GM12878 (cell line): Measurements from ENCODE around the gene PIP5K1A. TPM values are rescaled to one million over a fixed set of nuclear protein-coding genes. Genes with fewer than 3 reads are reported as not detected.

Source experiments
- ATF2 ChIP-seq: IDR thresholded peaks from 2 replicates; pipeline ENCODE4 v1.6.1; 2012; ENCODE audit warnings: low read length, inconsistent platforms
- ATF3 ChIP-seq: IDR thresholded peaks from 2 replicates; pipeline ENCODE4 v1.6.1; 2011; ENCODE audit warnings: low read depth, mild to moderate bottlenecking, low read length, moderate library complexity, borderline replicate concordance; ENCODE audit errors: extremely low read depth
- BACH1 ChIP-seq: fragments of 450-650 bp; IDR thresholded peaks from 2 replicates; pipeline ENCODE4 v1.6.1; 2017; ENCODE audit warnings: mild to moderate bottlenecking, borderline replicate concordance
- CHD1 ChIP-seq: IDR thresholded peaks from 2 replicates; pipeline ENCODE4 v1.6.1; 2012; ENCODE audit warnings: low read depth, low read length, improper control_type of control experiment
- DPF2 ChIP-seq: fragments of 450-650 bp; IDR thresholded peaks from 2 replicates; pipeline ENCODE4 v1.6.1; 2017; ENCODE audit warnings: mild to moderate bottlenecking
- EGR1 ChIP-seq, 2 experiments: IDR thresholded peaks; 1 replicate in 1 of 2; 2 replicates in 1 of 2; pipeline ENCODE4 v1.6.1; 2011 to 2012; ENCODE audit warnings: low read depth in 2 of 2, low read length in 2 of 2, borderline replicate concordance in 1 of 2, mild to moderate bottlenecking in 1 of 2, moderate library complexity in 1 of 2
- HCFC1 ChIP-seq: fragments of 150-350 bp; IDR thresholded peaks from 2 replicates; pipeline ENCODE4 v1.6.1; 2014; ENCODE audit warnings: low read length
- IKZF1 ChIP-seq: fragments of 450-650 bp; conservative IDR thresholded peaks from 2 replicates; pipeline ENCODE4 v1.6.1; 2017; ENCODE audit warnings: antibody characterized with exemption, mild to moderate bottlenecking
- IRF3 ChIP-seq: fragments of 450-650 bp; IDR thresholded peaks from 2 replicates; pipeline ENCODE4 v1.6.1; 2014; ENCODE audit warnings: mild to moderate bottlenecking
- RFX5 ChIP-seq: IDR thresholded peaks from 2 replicates; pipeline ENCODE4 v1.6.1; 2011; ENCODE audit warnings: low read depth, low read length, improper control_type of control experiment
- SMAD5 ChIP-seq: IDR thresholded peaks from 2 replicates; pipeline ENCODE4 v1.6.1; 2016; ENCODE audit warnings: antibody characterized with exemption, low read depth
- STAT1 ChIP-seq: fragments of 450-650 bp; conservative IDR thresholded peaks from 2 replicates; pipeline ENCODE4 v1.6.1; 2014; ENCODE audit warnings: antibody characterized with exemption, mild to moderate bottlenecking
- TARDBP ChIP-seq: IDR thresholded peaks from 2 replicates; pipeline ENCODE4 v1.6.1; 2016; ENCODE audit warnings: borderline replicate concordance
- YY1 ChIP-seq: IDR thresholded peaks from 2 replicates; pipeline ENCODE4 v1.6.1; 2011; ENCODE audit warnings: low read depth, mild to moderate bottlenecking, low read length
- ZBED1 ChIP-seq: IDR thresholded peaks from 2 replicates; pipeline ENCODE4 v1.6.1; 2016; ENCODE audit warnings: borderline replicate concordance
- ZBTB11 ChIP-seq: fragments of 450-650 bp; formaldehyde crosslinking; IDR thresholded peaks from 2 replicates; pipeline ENCODE4 v1.5.0; 2022; ENCODE audit warnings: mild to moderate bottlenecking, missing genetic modification characterization
- ZNF592 ChIP-seq: fragments of 450-650 bp; IDR thresholded peaks from 2 replicates; pipeline ENCODE4 v1.6.1; 2017; ENCODE audit warnings: mild to moderate bottlenecking, moderate library complexity
- polyA plus RNA-seq, 11 experiments: library from polyadenylated mRNA; depleted of rRNA in 4 of 11; unstranded in 6 of 11; stranded (reverse) in 5 of 11; fragments of >200 nt; fragmentation: Nextera tagmentation in 4 of 11; fragmentation: Illumina TruSeq in 1 of 11; extraction: Ambion mirVana in 4 of 11; extraction: Trizol in 1 of 11; gene quantifications; 1 replicate in 1 of 11; 2 replicates in 10 of 11; pipeline versions ENCODE4 v1.2.1 to v1.2.3, GENCODE V29; 2011 to 2016; ENCODE audit warnings: inconsistent platforms in 2 of 11, missing spikeins in 2 of 11, low read depth in 1 of 11
- total RNA-seq, 4 experiments: library from RNA; depleted of rRNA in 3 of 4; stranded (reverse); fragments of >200 nt in 3 of 4; fragmentation: Illumina TruSeq in 1 of 4; extraction: Trizol in 1 of 4; gene quantifications; 2 replicates each; pipeline versions ENCODE4 v1.2.1 to v1.2.3, GENCODE V29; 2013 to 2021

The PIP5K1A gene
- total and polyA plus RNA-seq, 10 of the 15 experiments (the other 5 are each of a cell fraction or from before 2014, with no cell fraction given) = 4.5 to 114 (median 51.5) TPM

GRCh38 chr1:151165738-151166504 is 32.4 kb upstream of the PIP5K1A start, which contains the start of the genes LYSMD1 and SCNM1 (continued):
- TF ChIP-seq ATF3 (peak; percentile 56; the same call in 1 of the 2 replicates), ZBED1 (peak; percentile 79; the same call in 1 of the 2 replicates), ZBTB11 (no peak), TARDBP (peak; percentile 98), SMAD5 (peak; percentile 94), ATF2 (no peak), DPF2 (0 out of 2 replicates have a peak, but pooled peaks have one; percentile 30), BACH1 (peak; percentile 70; the same call in 1 of the 2 replicates), ZNF592 (peak; percentile 92), IKZF1 (peak; percentile 100), CHD1 (no peak), EGR1 (IDR thresholded peaks at IDR 0.05; ENCODE audit: borderline replicate concordance in 1 of 2, low read depth in 2 of 2, low read length in 2 of 2) (0 out of 3 replicates have a peak, but pooled peaks of 1 of the 2 experiments have one; percentile 25), RFX5 (no peak), STAT1 (peak; percentile 94; the same call in 1 of the 2 replicates), HCFC1 (peak; percentile 100), IRF3 (0 out of 2 replicates have a peak, but pooled peaks have one; percentile 34), YY1 (peak; percentile 86)
